Measurements from ENCODE around the gene HTT.
"Not testable (repeated sequence)": the region's sequence is repeated elsewhere in the genome, so short reads cannot be mapped to it uniquely, and the experiment has no call there.

Gene HTT

DNA sequence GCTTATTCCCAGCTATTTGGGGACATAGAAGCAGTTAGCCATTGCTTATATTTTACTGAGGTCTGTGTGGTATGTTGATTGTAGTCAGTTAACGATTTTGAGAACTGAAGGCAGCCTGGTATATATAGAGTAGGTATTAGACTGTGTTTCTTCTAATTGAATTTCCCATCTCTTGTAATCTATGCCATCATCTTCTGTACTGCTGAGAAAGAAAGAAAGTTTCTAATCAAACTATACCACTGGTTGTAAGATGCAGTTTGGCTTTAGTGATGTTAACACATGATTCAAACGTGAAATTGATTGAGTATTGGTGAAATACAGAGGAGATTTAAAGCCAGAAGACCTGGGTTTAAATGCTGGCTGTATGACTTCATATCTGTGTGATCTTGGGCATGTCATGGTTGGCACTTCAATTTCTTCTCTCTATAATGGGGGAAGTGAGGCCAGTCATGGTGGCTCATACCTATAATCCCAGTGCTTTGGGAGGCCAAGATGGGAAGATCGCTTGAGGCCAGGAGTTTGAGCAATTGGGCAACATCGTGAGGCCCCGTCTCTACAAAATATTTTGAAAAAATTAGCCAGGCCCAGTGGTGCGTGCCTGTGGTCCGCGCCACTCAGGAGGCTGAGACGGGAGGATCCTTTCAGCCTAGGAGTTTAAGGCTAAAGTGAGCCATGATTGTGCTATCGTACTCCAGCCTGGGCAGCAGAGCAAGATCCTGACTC is 11.6 kb downstream of the HTT start:
- DNase-seq = no peak

DNA sequence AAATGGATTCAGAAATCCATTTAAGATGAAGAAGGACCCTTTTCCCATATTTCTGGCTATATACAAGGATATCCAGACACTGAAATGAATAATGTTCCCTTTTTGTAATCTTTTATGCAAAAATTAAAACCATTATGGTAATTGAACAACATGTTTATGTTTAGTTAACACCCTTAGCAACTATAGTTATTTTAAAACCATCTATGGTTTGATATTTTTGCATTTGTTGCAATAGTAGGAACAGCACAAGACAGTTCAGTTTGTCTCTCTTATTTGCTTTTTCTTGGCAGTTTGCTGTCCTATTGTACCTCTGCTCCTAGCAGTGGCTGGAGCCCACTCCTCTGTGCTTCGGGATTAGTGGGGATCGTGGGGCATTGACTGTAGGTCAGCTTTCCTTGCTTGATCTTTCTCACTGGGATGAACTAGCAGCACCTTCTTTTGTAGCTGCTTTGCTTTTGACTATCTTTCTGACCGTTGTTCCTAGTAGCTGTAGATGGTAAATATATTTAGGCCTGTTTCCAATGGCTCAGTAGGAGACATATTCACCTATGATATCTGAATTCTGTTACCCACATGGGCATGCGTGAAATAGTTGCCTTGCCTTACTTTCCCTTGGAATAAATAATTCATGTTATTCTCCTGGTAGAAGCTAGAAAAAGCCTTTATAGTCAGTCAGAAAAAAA is 12.8 kb downstream of the HTT start:
- no peak for DNase-seq

DNA sequence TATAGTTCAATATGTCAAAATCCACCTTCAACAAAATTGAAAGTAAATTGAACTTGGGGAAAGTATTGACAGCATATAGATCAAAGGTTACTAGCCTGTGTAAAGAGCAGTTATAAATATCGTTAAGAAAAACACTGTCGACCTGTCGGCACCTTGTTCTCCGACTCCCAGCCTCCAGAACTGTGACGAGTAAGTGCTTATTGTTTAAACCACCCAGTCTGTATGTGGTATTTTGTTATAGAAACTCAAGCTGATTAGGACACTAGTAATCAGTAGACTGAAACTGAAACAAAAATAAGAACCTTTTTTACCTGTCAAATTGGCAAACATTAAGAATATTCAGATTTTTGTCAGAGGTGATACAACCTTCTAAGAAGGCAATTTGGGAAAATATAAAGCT is 17.0 kb downstream of the HTT start:
- DNase-seq = no peak

DNA sequence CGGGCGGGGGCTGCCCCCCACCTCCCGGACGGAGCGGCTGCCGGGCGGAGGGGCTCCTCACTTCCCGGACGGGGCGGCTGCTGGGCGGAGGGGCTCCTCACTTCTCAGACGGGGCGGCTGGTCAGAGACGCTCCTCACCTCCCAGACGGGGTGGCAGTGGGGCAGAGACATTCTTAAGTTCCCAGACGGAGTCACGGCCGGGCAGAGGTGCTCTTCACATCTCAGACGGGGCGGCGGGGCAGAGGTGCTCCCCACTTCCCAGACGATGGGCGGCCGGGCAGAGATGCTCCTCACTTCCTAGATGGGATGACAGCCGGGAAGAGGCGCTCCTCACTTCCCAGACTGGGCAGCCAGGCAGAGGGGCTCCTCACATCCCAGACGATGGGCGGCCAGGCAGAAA is 20.2 kb downstream of the HTT start:
- DNase-seq = not testable (repeated sequence)

DNA sequence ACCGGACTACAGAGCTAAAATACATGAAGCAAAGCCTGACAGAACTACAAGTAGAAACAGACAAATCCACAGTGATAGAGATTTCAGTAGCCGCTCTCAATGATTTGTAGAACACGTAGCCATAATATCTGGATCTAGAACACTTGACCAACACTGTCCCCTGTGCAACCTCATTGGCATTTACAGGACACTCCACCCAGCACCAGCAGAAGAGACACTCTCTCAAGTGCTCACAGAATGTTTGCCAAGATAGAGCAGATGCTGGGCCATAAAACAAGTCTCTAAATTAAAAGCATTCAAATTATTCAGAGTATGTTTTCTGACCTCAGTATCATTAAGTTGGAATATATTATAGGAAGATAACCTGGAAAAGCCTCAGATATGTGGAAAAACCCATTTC is 21.7 kb downstream of the HTT start:
- no peak for DNase-seq

DNA sequence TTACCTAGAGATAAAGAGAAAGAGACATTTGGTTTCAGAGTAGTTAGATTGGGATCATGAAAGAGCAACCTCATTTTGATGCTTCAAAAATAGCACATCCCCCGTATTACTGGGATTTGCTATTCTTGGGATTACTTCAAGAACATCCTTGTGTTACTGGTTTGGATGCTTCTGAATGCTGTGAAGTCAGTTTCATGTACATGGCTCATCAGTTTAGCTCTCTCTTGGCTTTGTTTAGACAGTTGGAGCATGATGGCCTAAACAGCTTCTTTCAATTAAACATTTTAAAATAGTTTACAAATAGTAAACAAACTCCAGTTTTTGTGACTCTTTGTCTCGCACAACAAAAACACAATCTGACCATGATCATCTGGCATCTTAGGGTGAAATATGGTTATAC is 23.9 kb downstream of the HTT start:
- DNase-seq = no peak

DNA sequence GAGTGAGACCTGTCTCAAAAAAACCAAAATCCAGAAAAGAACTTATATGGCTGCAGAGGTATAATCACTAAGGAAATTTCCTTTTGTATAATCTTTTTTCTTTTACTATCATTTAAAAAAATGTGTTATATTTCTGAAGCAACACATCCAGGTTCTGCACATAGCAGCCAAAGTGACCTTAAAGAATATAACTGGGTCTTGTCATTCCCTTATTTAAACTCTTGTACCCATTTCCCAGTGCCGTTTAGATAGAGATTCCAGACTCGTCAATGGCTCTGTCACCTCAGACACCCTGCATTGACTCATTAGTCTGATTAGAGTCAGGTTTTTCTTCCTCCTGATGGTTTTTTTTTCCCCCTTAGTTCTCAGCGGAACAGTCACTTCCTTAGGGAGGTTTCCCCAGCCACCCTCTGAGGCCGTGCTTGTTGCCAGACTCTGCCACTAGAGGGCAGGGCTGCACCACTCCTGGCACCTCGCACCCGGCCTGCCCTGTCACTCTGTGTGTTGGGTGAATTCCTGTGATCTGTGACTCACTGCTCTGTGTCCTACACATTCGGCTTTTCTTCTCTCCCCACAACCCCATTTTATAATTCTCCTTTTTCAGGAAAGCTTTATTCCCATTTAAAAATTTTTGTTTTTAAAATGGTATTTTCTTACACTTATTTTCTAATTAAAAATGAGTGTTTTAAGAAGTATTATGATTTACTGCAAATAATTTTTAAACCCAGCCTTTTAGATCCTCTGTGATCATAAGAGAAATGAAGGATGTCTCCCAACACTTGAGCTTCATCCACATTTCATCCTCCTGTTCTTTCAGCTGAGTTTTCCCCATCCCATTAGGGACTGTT is 32.1 kb downstream of the HTT start:
- DNase-seq = peak; percentile 74 to 96

DNA sequence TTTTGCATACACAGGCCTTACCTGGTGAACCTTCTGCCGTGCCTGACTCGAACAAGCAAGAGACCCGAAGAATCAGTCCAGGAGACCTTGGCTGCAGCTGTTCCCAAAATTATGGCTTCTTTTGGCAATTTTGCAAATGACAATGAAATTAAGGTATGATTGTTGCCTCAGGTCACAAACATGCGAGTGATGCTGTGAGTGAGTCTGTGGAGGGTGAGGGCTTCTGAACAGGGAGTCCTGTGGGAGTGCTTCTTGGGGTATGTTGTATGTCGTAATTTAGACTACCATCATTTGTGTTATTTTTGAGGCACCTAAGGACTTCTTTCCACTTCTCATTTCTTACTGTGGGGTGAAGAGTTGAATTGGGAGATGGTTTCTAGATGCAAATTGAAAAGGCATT is 32.8 kb downstream of the HTT start:
- no peak for DNase-seq

DNA sequence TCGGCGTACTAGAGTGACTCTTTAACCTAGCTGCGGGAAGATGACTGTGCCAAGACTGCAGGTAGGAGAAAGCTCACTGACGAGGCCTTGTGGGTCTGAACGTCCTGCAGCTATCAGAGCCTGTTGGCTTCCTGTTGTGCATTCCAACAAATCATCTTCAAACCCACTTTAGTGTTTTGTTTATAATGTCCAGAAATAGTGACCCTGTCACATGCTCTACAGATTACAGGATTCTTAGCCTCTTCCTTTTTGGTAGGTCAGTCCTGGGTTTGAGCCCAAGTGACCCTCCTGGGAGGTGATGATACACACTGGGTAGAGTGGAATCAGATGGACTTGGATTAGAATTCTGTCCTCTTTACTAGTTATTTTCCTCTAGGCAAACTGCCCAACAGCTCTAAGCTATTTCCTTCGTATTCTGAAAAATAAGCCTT is 33.2 kb downstream of the HTT start:
- DNase-seq = no peak

DNA sequence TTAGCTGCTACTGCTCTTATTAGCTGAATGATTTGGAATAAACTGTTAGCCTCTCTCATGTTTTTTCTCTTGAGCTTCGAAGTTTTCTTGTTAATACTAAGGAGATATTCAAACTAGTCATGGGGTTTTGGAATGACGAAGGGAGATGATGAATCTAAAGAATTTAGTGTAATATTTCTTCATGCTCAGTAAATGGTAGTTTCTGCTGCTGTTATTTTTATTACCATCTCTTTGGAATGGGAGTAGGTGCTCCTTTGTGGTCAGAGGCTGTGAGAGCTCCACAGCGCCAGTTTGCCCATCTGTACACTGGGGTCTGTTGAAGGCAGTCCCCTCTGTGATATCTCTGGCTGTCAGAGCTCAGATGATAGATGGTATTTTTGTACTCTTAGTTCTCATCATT is 33.7 kb downstream of the HTT start:
- DNase-seq = no peak

DNA sequence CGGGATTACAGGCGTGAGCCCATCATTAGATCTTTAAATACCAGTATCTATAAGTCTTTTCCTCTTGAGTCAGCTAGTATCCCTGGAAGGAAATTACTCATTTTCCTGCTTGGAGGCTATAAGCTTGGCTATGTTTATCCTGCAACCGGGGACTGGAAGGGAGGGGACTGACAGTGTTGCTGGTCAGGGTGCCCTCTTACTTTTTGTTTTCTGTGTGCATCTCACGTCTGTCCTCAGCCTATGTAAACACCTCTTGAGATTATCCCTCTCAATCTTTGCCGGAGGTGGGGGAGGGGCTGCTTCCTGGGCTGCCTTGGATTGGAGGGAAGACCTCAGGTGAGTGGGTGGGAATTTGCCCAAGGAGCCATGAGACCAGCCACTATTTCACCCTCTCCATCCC is 37.0 kb downstream of the HTT start:
- DNase-seq = no peak

DNA sequence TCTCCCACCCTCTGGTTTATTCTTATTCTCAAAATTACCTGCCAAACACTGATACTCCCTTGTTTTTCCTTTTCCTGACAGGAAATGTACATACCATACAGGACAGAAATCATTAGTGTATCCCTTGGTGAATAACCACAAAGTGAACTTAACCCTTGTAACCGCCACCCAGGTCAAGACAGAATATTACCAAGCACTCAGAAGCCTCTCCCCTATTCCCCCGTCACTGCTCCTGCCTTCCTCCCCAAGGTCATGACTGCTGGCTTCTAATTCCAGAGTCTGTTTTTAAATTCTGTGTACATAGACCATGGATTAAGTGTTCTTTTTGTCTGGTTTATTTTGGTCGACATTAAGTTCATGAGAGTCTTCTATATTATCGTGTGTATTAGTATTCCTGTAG is 37.7 kb downstream of the HTT start:
- DNase-seq = no peak

DNA sequence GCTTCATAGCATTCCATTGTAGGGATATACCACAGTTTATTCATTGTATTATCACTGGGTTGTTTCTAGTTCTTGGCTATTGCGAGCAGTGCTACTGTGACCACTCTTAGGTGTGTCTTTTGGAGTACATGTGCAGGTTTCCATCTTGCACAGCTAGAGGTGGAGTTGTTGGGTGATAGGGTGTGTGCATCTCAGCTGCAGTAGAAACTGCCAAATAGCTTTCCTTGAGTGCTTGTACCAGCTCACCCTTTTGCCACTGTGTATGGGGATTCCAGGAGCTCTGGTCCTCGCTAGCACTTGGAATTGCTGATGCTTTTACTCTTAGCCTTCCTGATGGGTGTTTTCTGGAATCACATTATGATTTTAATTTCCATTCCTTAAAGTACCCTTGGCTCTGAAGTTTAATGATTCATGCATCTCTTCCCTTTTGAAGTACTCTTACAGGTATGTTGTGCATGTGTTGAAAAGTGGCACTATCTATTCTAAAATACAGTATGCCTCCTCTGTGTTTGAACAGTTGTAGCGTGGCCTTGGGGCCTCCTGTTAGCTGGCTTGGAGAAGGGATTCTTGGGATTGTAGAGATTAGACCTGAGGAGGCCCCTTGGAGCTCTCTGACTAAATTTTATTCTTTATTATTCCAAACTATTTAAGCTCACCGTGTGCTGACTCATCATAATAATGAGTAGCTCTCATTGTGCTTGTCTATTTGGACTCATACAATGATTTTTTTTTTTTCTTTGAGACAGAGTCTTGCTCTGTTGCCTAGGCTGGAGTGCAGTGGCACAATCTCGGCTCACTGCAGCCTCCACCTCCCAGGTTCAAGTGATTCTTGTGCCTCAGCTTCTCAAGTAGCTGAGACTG is 38.4 kb downstream of the HTT start:
- DNase-seq = no peak

DNA sequence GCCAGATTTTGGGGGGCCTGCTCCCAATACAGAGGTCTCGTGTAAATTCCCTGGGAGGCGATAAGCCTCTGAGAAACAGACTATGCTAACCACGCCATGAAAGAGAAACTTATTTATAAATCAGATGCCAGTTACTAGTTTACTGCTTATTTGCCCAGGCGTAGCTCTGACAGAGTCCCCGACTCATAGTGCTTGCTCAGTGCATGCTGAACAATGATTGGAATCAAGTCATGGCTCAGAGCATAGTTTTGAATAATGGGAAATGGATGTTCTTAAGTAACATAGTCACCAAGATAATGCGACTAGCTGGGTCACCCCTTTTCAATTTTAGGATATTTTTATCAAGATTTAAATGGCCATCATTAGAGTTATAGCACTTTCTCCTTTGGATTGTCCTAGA is 39.9 kb downstream of the HTT start:
- DNase-seq = no peak

DNA sequence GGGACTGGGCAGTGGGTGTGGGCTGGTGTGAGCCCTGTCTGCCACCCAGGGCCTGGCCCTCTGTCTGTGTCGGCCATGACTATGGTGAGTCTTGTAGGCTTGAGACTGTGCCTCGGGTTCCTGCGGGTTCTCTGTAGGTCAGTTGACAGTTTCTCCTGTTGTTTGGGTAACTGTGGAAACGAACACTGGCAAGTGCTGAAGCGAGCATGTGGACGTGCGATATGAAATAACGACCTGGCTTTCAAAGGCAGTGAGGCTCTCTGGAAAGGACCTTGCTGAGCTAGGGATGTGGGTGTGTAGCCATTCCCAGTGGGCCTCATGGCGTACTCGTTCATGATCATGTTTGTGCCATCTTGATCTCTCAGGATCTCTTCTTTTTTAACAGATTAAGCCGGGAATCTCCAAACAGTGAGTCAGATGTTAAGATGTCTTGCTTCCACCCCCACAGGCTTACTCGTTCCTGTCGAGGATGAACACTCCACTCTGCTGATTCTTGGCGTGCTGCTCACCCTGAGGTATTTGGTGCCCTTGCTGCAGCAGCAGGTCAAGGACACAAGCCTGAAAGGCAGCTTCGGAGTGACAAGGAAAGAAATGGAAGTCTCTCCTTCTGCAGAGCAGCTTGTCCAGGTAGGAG is 41.3 kb downstream of the HTT start:
- no peak for DNase-seq

DNA sequence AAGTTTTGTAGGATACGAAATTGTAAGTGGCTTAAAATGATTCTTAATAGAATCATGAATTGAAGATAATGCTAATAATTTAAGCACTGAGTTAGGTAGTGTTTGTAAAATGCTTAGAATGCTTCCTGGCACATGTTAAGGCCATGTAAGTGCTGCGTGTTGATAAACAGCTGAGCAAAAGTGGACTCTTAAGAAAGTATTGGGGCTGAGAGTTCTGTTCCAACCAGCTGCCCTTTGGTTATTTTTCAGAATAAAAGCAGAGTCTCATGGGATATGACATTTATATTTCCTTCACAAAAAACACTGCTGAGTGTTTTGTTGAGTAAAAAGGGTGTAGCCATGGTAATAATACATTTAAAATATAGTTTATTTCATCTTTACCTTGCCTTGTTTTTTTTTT is 42.5 kb downstream of the HTT start:
- no peak for DNase-seq

DNA sequence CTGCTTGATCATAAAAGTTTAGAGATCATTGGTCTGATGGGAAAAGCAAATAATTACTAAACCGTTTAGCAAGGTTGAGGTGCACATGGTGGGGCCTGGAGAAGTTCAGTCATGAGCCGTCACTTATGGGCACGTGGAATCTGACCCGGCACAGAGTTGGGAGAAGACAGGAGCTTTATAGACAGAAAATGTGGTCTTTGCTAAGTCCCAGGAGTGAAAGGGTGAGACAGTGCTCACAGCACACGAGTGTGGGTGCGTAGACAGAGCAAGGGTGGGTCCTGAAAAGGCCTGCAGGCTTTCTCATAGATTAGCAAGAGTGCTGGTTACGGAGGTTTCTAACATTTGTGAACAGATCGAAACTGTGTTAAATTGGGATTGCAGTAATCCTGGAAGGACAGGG is 43.8 kb downstream of the HTT start:
- DNase-seq = no peak

DNA sequence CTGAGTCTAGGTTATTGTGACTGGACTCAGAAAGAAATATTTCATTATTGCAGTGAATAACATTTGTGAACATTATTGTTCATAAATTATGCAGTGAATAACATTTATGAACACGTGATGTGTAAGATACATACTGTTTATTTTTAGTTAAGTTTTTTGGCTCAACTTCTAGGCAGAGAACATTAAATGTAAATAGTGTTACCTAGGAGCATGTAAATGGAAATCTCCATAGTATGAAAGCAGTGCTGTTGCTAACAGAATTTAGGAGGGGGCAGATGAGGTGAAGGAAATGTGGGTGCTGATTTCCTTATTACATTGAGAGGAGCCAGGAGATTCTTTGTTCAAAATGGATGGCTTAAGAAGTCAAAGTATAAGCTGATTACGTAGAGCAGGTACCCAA is 45.0 kb downstream of the HTT start:
- DNase-seq = no peak

DNA sequence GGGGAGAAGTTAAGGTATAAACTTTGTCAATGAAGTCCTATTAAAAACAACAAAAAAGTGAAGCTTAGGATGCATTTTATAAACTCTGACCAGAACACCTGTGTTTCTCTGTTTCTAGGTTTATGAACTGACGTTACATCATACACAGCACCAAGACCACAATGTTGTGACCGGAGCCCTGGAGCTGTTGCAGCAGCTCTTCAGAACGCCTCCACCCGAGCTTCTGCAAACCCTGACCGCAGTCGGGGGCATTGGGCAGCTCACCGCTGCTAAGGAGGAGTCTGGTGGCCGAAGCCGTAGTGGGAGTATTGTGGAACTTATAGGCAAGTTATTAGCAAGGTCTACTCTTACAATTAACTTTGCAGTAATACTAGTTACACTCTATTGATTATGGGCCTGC is 46.6 kb downstream of the HTT start:
- no peak for DNase-seq

DNA sequence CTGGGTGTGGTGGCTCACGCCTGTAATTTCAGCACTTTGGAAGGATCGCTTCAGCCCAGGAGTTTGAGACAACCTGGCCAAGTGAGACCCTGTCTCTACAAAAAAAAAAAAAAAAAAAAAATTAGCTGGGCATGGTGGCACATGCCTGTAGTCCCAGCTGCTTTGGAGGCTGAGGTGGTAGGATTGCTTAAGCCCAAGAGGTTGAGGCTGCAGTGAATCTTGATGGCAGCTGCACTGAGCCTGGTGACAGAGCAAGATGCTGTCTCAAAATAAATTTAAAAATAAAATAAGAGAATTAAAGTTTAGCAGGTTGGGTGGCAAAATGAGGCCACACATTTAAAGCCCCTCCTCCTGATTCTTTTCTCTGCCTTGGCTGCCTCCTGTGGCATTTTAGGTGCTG is 47.1 kb downstream of the HTT start:
- no peak for DNase-seq

DNA sequence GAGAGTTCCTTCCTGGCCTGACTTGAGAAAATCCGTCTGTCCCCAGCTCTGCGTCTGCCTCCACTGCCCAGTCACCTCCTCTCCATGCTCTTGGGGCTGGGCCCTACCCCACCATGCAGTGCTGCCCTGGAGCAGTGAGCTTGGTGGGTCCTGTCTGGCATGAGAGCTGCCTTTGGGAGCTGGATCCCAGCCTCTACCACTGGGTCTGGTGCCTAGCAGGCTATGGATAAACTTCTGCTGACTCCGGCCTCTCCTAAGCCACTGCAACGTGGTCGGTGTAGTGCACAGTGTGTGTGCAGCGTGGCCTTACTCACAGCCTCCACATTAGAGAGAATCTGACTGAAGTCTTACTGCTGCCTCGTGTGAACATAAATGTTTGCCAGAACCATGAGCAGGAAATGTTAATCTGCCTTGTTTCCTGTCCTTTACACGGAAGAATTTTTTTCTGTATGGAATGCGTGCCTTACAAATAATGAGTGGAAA is 47.6 kb downstream of the HTT start:
- no peak for DNase-seq

DNA sequence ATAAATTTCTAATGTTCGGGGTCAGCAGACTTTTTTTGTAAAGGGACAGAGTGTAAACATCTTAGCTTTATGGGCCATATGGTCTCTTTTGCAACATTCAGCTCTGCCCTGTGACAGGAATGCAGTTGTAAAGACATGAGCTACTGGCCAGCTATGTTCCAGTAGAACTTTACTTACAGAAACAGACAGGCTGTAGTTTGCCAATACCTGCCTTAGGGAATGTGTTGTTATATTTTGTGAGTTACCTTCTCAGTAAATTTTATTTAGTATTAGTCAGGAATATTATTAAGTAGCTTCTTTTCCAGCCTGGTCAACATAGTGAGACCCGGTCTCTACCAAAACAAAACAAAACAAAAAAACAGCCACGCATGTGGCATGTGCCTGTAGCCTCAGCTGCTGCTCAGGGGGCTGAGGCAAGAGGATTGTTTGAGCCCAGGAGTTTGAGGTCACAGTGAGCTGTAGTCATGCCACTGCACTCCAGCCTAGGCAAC is 48.7 kb downstream of the HTT start:
- no peak for DNase-seq
